Heart right ventricle (tissue), 16 donors: ENCODE measurements around the gene LAMA1. TPM values are rescaled to one million over a fixed set of nuclear protein-coding genes. Genes with fewer than 3 reads are reported as not detected.

Experiments used
- ATAC-seq, 8 donors: fragments of 200-7000 bp; cut with Tn5 transposase; one replicate each; pipeline ENCODE4 v1.9.1; 2020; ENCODE audit warnings: mild to moderate bottlenecking in 8 of 8, moderate library complexity in 8 of 8, moderate number of reproducible peaks in 1 of 8
- DNase-seq, 2 donors: peaks; one replicate each; pipeline ENCODE4 v3.0.0-alpha.2; 2020
- H3K27ac ChIP-seq, 10 donors: fragments of 200-600 bp; sonication (generic) in 2 of 10; one replicate each; pipeline versions ENCODE4 v1.5.0 to v1.8.0; 2020 to 2022; ENCODE audit warnings: mild to moderate bottlenecking in 3 of 10
- H3K27me3 ChIP-seq, 7 donors: fragments of 200-600 bp; one replicate each; pipeline ENCODE4 v1.8.0; 2021 to 2022; ENCODE audit warnings: mild to moderate bottlenecking in 2 of 7
- H3K36me3 ChIP-seq, 9 donors: fragments of 200-600 bp; sonication (generic) in 1 of 9; one replicate each; pipeline versions ENCODE4 v1.5.0 to v1.8.0; 2020 to 2022; ENCODE audit warnings: mild to moderate bottlenecking in 2 of 9
- H3K4me1 ChIP-seq, 9 donors: fragments of 200-600 bp; sonication (generic) in 1 of 9; one replicate each; pipeline versions ENCODE4 v1.5.0 to v1.8.0; 2020 to 2022; ENCODE audit warnings: mild to moderate bottlenecking in 4 of 9
- H3K4me3 ChIP-seq, 10 donors: fragments of 200-600 bp; sonication (generic) in 2 of 10; one replicate each; pipeline versions ENCODE4 v1.5.0 to v1.8.0; 2020 to 2022; ENCODE audit warnings: mild to moderate bottlenecking in 7 of 10, moderate library complexity in 2 of 10
- H3K9me3 ChIP-seq, 11 donors: fragments of 200-600 bp in 10 of 11; sonication (generic) in 2 of 11; one replicate each; pipeline versions ENCODE4 v1.5.0 to v1.8.0; 2013 to 2022; ENCODE audit warnings: mild to moderate bottlenecking in 2 of 11, control low read depth in 1 of 11, moderate library complexity in 1 of 11
- CTCF ChIP-seq, 9 donors: fragments of 200-600 bp; sonication (generic) in 2 of 9; IDR thresholded peaks; one replicate each; pipeline versions ENCODE4 v1.5.0 to v1.8.0; 2021 to 2022; ENCODE audit warnings: antibody characterized with exemption in 9 of 9, mild to moderate bottlenecking in 5 of 9, moderate library complexity in 1 of 9
- WGBS, 2 donors: extraction: QIAGEN DNeasy Blood & Tissue Kit; methylation state at CpG; one replicate each; pipeline ENCODE4 v1.1.7; 2013; ENCODE audit warnings: inconsistent platforms in 1 of 2; 5-methylcytosine and 5-hydroxymethylcytosine counted together
- intact Hi-C, 10 donors: fragments of 100-400 bp; cut with DNase I; formaldehyde crosslinking; loops; one replicate each; pipeline versions ENCODE4 v1.11.1 to v1.14.2; 2022
- polyA plus RNA-seq, 2 donors: library from polyadenylated mRNA; stranded (reverse); fragments of 200-250 nt; gene quantifications; one replicate each; pipeline ENCODE4 v1.2.3, GENCODE V29; 2013
- total RNA-seq, 10 donors: library from RNA; stranded (reverse); fragmentation: NEBNext Ultra II Directional in 3 of 10; extraction: Animal tissue kit (Norgen Biotek cat#: 25700) in 3 of 10; gene quantifications; one replicate each; pipeline versions ENCODE4 v1.2.1 to v1.2.4, GENCODE V29; 2021 to 2023
- donor health status: Arrhythmogenic right ventricular cardiomyopathy.
- donor health status: ischemic (EF 13 %, LVEDD 7.1; RV severe dilation, severe dysfunction).
- donor health status: healthy with polysubstance abuse.
- donor health status: DM: no; HTN: yes; CAD: no.
- donor health status: DM: no; HTN: no; CAD: no.
- donor health status: ischemic (EF 25% LVEDD 6.9; RV normal size, moderate dysfunction).
- donor health status: ischemic (EF 25% LVEDD 5.7; RV mildly dilated, moderate dysfunction).
- donor health status: healthy.
- donor health status: DM: yes; HTN: yes; CAD: no.
- donor health status: Ischemic cardiomyopathy.
- donor health status: ischemic (EF 35%, LVEDD 5.7; RV mildly dilated, moderate dysfunction).
- donor health status: nonischemic (EF 11% LVEDD 7.7; RV severe dilation, severe dysfunction).
- donor health status: DM: yes; HTN: yes; CAD: no.
- donor health status: PGD.
- donor health status: ischemic (EF 29% LVEDD 5.4; RV normal size, mild dysfunction).
- donor health status: nonischemic (EF 23%, LVEDD 6.1; RV moderate dilation, normal function).

The LAMA1 gene
- total and polyA plus RNA-seq, 12 donors, result 0.05 to 0.82 (median 0.13) TPM; not detected in 4

GRCh38 chr18:6994056-6994770, 123.4 kb downstream of the LAMA1 start:
- no peak for TF ChIP-seq CTCF (IDR thresholded peaks at IDR 0.05)
- ATAC-seq, result no peak
- no peak for DNase-seq
- Histone ChIP-seq H3K9me3 (no peaks in the 10 kb centered on the region), H3K36me3 (no peaks in the 10 kb centered on the region), H3K4me1 (no peaks in the 10 kb centered on the region), H3K4me3 (no peak overlapping the region), H3K27me3 (peaks cover 0 to 19% (median 5%) of the 10 kb centered on the region in 7 donors), H3K27ac (no peak overlapping the region)
- intact Hi-C loops, result no loop called here
- 67 to 72% methylated on average over 7 of the region's 7 CpGs for WGBS, 2 donors

GRCh38 chr18:6992761-6993160, 124.8 kb downstream of the LAMA1 start:
- intact Hi-C loops, result no loop called here
- no peak for DNase-seq
- no peak overlapping the region for H3K4me3 ChIP-seq
- H3K27ac ChIP-seq, result no peak overlapping the region
- no peaks in the 10 kb centered on the region for H3K9me3 ChIP-seq
- peaks cover 0 to 19% (median 3%) of the 10 kb centered on the region in 7 donors for H3K27me3 ChIP-seq
- ATAC-seq, result no peak
- no peak for TF ChIP-seq CTCF (IDR thresholded peaks at IDR 0.05)
- H3K36me3 ChIP-seq, result no peaks in the 10 kb centered on the region
- H3K4me1 ChIP-seq, result no peaks in the 10 kb centered on the region

GRCh38 chr18:6983366-6983765, 134.2 kb downstream of the LAMA1 start:
- H3K4me1 ChIP-seq, result no peaks in the 10 kb centered on the region
- H3K27me3 ChIP-seq, result peaks cover 0 to 13% (median 0%) of the 10 kb centered on the region in 7 donors
- no peaks in the 10 kb centered on the region for H3K9me3 ChIP-seq
- H3K27ac ChIP-seq, result no peak overlapping the region
- TF ChIP-seq CTCF (IDR thresholded peaks at IDR 0.05), result no peak
- intact Hi-C loops, result no loop called here
- H3K4me3 ChIP-seq, result no peak overlapping the region
- 81 to 92% methylated on average over 7 of the region's 7 CpGs for WGBS, 2 donors
- H3K36me3 ChIP-seq, result no peaks in the 10 kb centered on the region
- ATAC-seq (no peak), DNase-seq (no peak)

- H3K4me3 ChIP-seq, result no peak overlapping the region
- peaks cover 0 to 13% (median 0%) of the 10 kb centered on the region in 7 donors for H3K27me3 ChIP-seq
- no peaks in the 10 kb centered on the region for H3K4me1 ChIP-seq
- intact Hi-C loops, result no loop called here
- no peaks in the 10 kb centered on the region for H3K9me3 ChIP-seq
- WGBS, 2 donors, result 79 to 88% methylated on average over 10 of the region's 10 CpGs
- H3K27ac ChIP-seq, result no peak overlapping the region
- ATAC-seq (no peak), DNase-seq (no peak)
- no peak for TF ChIP-seq CTCF (IDR thresholded peaks at IDR 0.05)
- no peaks in the 10 kb centered on the region for H3K36me3 ChIP-seq
Measured at GRCh38 chr18:6982398-6982797, 135.2 kb downstream of the LAMA1 start.
